Ovary (tissue), 9 donors: ENCODE data around the gene KRTAP4-11. TPM values are rescaled to one million over a fixed set of nuclear protein-coding genes. Genes with fewer than 3 reads are reported as not detected.
"Not testable (repeated sequence)": the region's sequence is repeated elsewhere in the genome, so short reads cannot be mapped to it uniquely, and the experiment has no call there.

Source experiments
- DNase-seq, 5 donors: peaks; one replicate each; pipeline ENCODE4 v3.0.0-alpha.2; 2019 to 2020
- H3K27ac ChIP-seq, 2 donors: fragments of 200-600 bp; one replicate each; pipeline versions ENCODE4 v1.5.1 to v1.8.0; 2019 to 2022
- H3K27me3 ChIP-seq: fragments of 200-600 bp; one replicate; pipeline ENCODE4 v1.8.0; 2022
- H3K36me3 ChIP-seq: fragments of 200-600 bp; sonication (generic); one replicate; pipeline ENCODE4 v1.5.1; 2019
- H3K4me1 ChIP-seq: one replicate; pipeline ENCODE4 v1.8.1; 2013; ENCODE audit warnings: mild to moderate bottlenecking, moderate library complexity; ENCODE audit not compliant: insufficient read depth
- H3K4me3 ChIP-seq: fragments of 200-600 bp; sonication (generic); one replicate; pipeline ENCODE4 v1.5.1; 2017
- H3K9me3 ChIP-seq, 2 donors: fragments of 200-600 bp in 1 of 2; sonication (generic) in 1 of 2; one replicate each; pipeline versions ENCODE4 v1.5.1 to v1.8.1; 2013 to 2019; ENCODE audit warnings: mild to moderate bottlenecking in 1 of 2, moderate library complexity in 1 of 2
- EP300 ChIP-seq: sonication (generic); formaldehyde crosslinking; IDR thresholded peaks from one replicate; pipeline ENCODE4 v1.6.1; 2017; ENCODE audit warnings: antibody characterized with exemption
- POLR2A ChIP-seq: fragments of 450-650 bp; IDR thresholded peaks from one replicate; pipeline ENCODE4 v1.6.1; 2017; ENCODE audit warnings: antibody characterized with exemption, mild to moderate bottlenecking, moderate library complexity
- WGBS, 3 donors: extraction: QIAGEN DNeasy Blood & Tissue Kit in 1 of 3; methylation state at CpG; one replicate each; pipeline versions ENCODE4 v1.1.5 to v1.1.7; 2013 to 2017; 5-methylcytosine and 5-hydroxymethylcytosine counted together
- intact Hi-C, 4 donors: fragments of 100-400 bp; cut with DNase I; formaldehyde crosslinking; loops; one replicate each; pipeline versions ENCODE4 v1.11.0 to v1.15.1; 2022 to 2023
- polyA plus RNA-seq, 2 donors: library from polyadenylated mRNA; stranded (reverse); fragments of 200-250 nt in 1 of 2; fragments of 350-450 nt in 1 of 2; fragmentation: Illumina TruSeq in 1 of 2; extraction: RNeasy Lipid Tissue Mini Kit (QIAGEN cat#74804) in 1 of 2; gene quantifications; one replicate each; pipeline ENCODE4 v1.2.3, GENCODE V29; 2013 to 2014
- total RNA-seq, 7 donors: library from RNA; depleted of rRNA in 2 of 7; stranded (reverse); fragments of >200 nt in 2 of 7; fragmentation: NEBNext Ultra II Directional in 3 of 7; extraction: Animal tissue kit (Norgen Biotek cat#: 25700) in 3 of 7; gene quantifications; one replicate each; pipeline versions ENCODE4 v1.1.0 to v1.2.4, GENCODE V29; 2016 to 2023
- TF ChIP-seq, protein P1 (sequence below), 3 donors: fragments of 450-650 bp in 2 of 3; fragments of 200-600 bp in 1 of 3; IDR thresholded peaks; one replicate each; pipeline versions ENCODE4 v1.5.1 to v1.8.0; 2016 to 2022; ENCODE audit warnings: antibody characterized with exemption in 3 of 3, mild to moderate bottlenecking in 1 of 3
- donor health status: DM: no; HTN: no; CAD: no; lungs with moderate emphysema.
- donor health status: DM: no; HTN: no; CAD: no.
- donor health status: Bipolar disorder and iron deficiency.
- donor health status: DM: yes; HTN: yes; CAD: no.
- donor health status: DM: no; HTN: no; CAD: no.
- donor health status: DM: yes; HTN: yes; CAD: no.

KRTAP4-11 gene
- total and polyA plus RNA-seq, 9 donors: not detected

- no peak for DNase-seq
- H3K36me3 ChIP-seq: no peaks in the 10 kb centered on the region
- no peak overlapping the region for H3K27ac ChIP-seq
- H3K9me3 ChIP-seq: no peaks in the 10 kb centered on the region
- H3K4me1 ChIP-seq: no peaks in the 10 kb centered on the region
- H3K4me3 ChIP-seq: no peak overlapping the region
- H3K27me3 ChIP-seq: no peaks in the 10 kb centered on the region
- WGBS, 3 donors: 3 to 11% (median 8%) methylated on average over 2 of the region's 2 CpGs
- intact Hi-C loops: no loop called here
- TF ChIP-seq POLR2A (no peak), EP300 (no peak)
- TF ChIP-seq, protein P1, sequence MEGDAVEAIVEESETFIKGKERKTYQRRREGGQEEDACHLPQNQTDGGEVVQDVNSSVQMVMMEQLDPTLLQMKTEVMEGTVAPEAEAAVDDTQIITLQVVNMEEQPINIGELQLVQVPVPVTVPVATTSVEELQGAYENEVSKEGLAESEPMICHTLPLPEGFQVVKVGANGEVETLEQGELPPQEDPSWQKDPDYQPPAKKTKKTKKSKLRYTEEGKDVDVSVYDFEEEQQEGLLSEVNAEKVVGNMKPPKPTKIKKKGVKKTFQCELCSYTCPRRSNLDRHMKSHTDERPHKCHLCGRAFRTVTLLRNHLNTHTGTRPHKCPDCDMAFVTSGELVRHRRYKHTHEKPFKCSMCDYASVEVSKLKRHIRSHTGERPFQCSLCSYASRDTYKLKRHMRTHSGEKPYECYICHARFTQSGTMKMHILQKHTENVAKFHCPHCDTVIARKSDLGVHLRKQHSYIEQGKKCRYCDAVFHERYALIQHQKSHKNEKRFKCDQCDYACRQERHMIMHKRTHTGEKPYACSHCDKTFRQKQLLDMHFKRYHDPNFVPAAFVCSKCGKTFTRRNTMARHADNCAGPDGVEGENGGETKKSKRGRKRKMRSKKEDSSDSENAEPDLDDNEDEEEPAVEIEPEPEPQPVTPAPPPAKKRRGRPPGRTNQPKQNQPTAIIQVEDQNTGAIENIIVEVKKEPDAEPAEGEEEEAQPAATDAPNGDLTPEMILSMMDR (IDR thresholded peaks at IDR 0.05): no peak
Measured at GRCh38 chr17:41153856-41154255, 35.7 kb upstream of the KRTAP4-11 start.

DNA sequence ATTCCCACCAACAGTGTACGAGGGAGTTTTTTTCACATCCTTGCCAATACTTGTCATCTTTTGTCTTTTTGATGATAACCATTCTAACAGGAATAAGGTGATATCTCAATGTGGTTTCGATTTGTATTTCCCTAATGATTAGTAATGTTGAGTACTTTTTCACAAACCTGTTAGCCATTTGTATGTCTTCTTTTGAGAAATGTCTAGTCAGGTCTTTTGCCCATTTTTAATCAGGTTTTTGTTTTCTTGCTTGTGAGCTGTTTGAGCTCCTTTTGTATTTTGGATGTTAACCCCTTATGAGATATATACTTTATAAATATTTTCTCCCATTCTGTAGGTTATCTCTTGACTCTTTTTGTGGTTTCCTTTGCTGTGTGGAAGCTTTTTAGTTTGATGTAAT is 33.4 kb upstream of the KRTAP4-11 start:
- TF ChIP-seq EP300: no peak
- TF ChIP-seq, protein P1 (IDR thresholded peaks at IDR 0.05): no peak
- TF ChIP-seq POLR2A: no peak
- no peaks in the 10 kb centered on the region for H3K27me3 ChIP-seq
- H3K36me3 ChIP-seq: no peaks in the 10 kb centered on the region
- 46 to 55% (median 49%) methylated on average over 2 of the region's 2 CpGs for WGBS, 3 donors
- no peak for DNase-seq
- H3K27ac ChIP-seq: no peak overlapping the region
- H3K4me3 ChIP-seq: no peak overlapping the region
- intact Hi-C loops: no loop called here
- H3K9me3 ChIP-seq: no peaks in the 10 kb centered on the region
- no peaks in the 10 kb centered on the region for H3K4me1 ChIP-seq

- H3K9me3 ChIP-seq: no peaks in the 10 kb centered on the region
- intact Hi-C loops: no loop called here
- DNase-seq: no peak
- H3K27me3 ChIP-seq: no peaks in the 10 kb centered on the region
- H3K4me3 ChIP-seq: no peak overlapping the region
- TF ChIP-seq, protein P1 (IDR thresholded peaks at IDR 0.05): no peak
- no peak for TF ChIP-seq EP300
- WGBS, 3 donors: 81 to 85% (median 84%) methylated on average over 4 of the region's 4 CpGs
- H3K36me3 ChIP-seq: no peaks in the 10 kb centered on the region
- no peak overlapping the region for H3K27ac ChIP-seq
- H3K4me1 ChIP-seq: no peaks in the 10 kb centered on the region
Measured at GRCh38 chr17:41150026-41150425, 31.9 kb upstream of the KRTAP4-11 start.

GRCh38 chr17:41149652-41149985 is 31.4 kb upstream of the KRTAP4-11 start, which contains the start of gene KRTAP4-5:
TSS of gene KRTAP4-5 (minus strand) at chr17:41149825. CDS start at chr17:41149767, 58 bp downstream.
- H3K36me3 ChIP-seq: no peaks in the 10 kb centered on the region
- intact Hi-C loops: no loop called here
- 48 to 56% (median 50%) methylated on average over 2 of the region's 2 CpGs for WGBS, 3 donors
- H3K4me1 ChIP-seq: no peaks in the 10 kb centered on the region
- no peak within 1 kb of the TSS for H3K27ac ChIP-seq
- no peak for DNase-seq
- TF ChIP-seq EP300 (no peak), POLR2A (no peak)
- TF ChIP-seq, protein P1 (IDR thresholded peaks at IDR 0.05): no peak
- no peak within 1 kb of the TSS for H3K4me3 ChIP-seq
- no peaks in the 10 kb centered on the region for H3K9me3 ChIP-seq
- no peaks in the 10 kb centered on the region for H3K27me3 ChIP-seq

GRCh38 chr17:41148971-41149651 is 30.9 kb upstream of the KRTAP4-11 start:
- H3K4me1 ChIP-seq, H3K36me3 ChIP-seq, H3K27ac ChIP-seq, H3K27me3 ChIP-seq, H3K9me3 ChIP-seq, H3K4me3 ChIP-seq, intact Hi-C loops, DNase-seq: not testable (repeated sequence)
- WGBS, 3 donors: 69 to 81% (median 70%) methylated on average over 10 of the region's 10 CpGs
